HEK293 (cell line): ENCODE data around the gene CAMSAP3.

Experiments
- CTCF ChIA-PET: fragments of 350-600 bp; formaldehyde crosslinking; extraction: SDS; loops from one replicate; lab custom pipeline; 2021; ENCODE audit warnings: antibody characterized with exemption; lab: Yijun Ruan, JAX
- POLR2A ChIA-PET: fragments of 300-600 bp; formaldehyde crosslinking; extraction: SDS; loops from one replicate; lab custom pipeline; 2020; ENCODE audit warnings: antibody characterized with exemption, inconsistent platforms; lab: Yijun Ruan, JAX
- H3K27ac ChIP-seq: fragments of 200-500 bp; sonication (Bioruptor generic); 2 replicates; pipeline ENCODE4 v1.5.1; 2014; ENCODE audit warnings: low read depth, low read length, control low read depth, inconsistent platforms; ENCODE audit errors: extremely low read depth
- H3K36me3 ChIP-seq, 2 experiments: fragments of 200-500 bp in 1 of 2; sonication (Bioruptor generic) in 1 of 2; 1 replicate in 1 of 2; 2 replicates in 1 of 2; pipeline ENCODE4 v1.5.1; 2014 to 2017; ENCODE audit warnings: inconsistent platforms in 2 of 2, low read length in 2 of 2; ENCODE audit not compliant: control insufficient read depth in 2 of 2, insufficient read depth in 1 of 2
- H3K4me1 ChIP-seq: fragments of 200-500 bp; sonication (Bioruptor generic); 2 replicates; pipeline ENCODE4 v1.5.1; 2014; ENCODE audit warnings: mild to moderate bottlenecking, low read length, inconsistent platforms; ENCODE audit not compliant: control insufficient read depth, insufficient read depth
- H3K4me3 ChIP-seq: 2 replicates; pipeline ENCODE4 v1.5.1; 2011; ENCODE audit warnings: low read depth, mild to moderate bottlenecking, control low read depth, low read length, moderate library complexity
- H3K9me3 ChIP-seq: fragments of 200-500 bp; sonication (Bioruptor generic); 2 replicates; pipeline ENCODE4 v1.5.1; 2014; ENCODE audit warnings: low read depth, low read length, inconsistent platforms; ENCODE audit not compliant: control insufficient read depth, insufficient read depth
- KLF8 ChIP-seq: fragments of 450-650 bp; formaldehyde crosslinking; IDR thresholded peaks from 2 replicates; pipeline ENCODE4 v1.5.1; 2016; ENCODE audit warnings: missing biosample characterization, missing genetic modification characterization
- ZNF600 ChIP-seq: fragments of 450-650 bp; formaldehyde crosslinking; IDR thresholded peaks from 2 replicates; pipeline ENCODE4 v1.5.1; 2016; ENCODE audit warnings: missing biosample characterization, missing genetic modification characterization
- ZNF776 ChIP-seq: fragments of 450-650 bp; formaldehyde crosslinking; IDR thresholded peaks from 2 replicates; pipeline ENCODE4 v1.5.0; 2017; ENCODE audit warnings: missing biosample characterization, missing genetic modification characterization, borderline replicate concordance
- TF ChIP-seq, protein P1 (sequence below): fragments of 450-650 bp; formaldehyde crosslinking; IDR thresholded peaks from 2 replicates; pipeline ENCODE4 v1.5.1; 2016; ENCODE audit warnings: missing biosample characterization, missing genetic modification characterization
- TF ChIP-seq, protein P2 (sequence below): fragments of 450-650 bp; formaldehyde crosslinking; IDR thresholded peaks from 2 replicates; pipeline ENCODE4 v1.5.1; 2016; ENCODE audit warnings: missing biosample characterization, missing genetic modification characterization
- TF ChIP-seq, protein P3 (sequence below): fragments of 450-650 bp; formaldehyde crosslinking; IDR thresholded peaks from 2 replicates; pipeline ENCODE4 v1.5.1; 2017; ENCODE audit warnings: missing biosample characterization, missing genetic modification characterization
- TF ChIP-seq, protein P4 (sequence below): fragments of 450-650 bp; formaldehyde crosslinking; IDR thresholded peaks from 2 replicates; pipeline ENCODE4 v1.5.1; 2017; ENCODE audit warnings: missing biosample characterization, mild to moderate bottlenecking, missing genetic modification characterization, moderate library complexity
- TF ChIP-seq, protein P5 (sequence below): fragments of 450-650 bp; formaldehyde crosslinking; conservative IDR thresholded peaks from 2 replicates; pipeline ENCODE4 v1.5.1; 2016; ENCODE audit warnings: low read depth, missing biosample characterization, missing genetic modification characterization
- TF ChIP-seq, protein P6 (sequence below): sonication (generic); formaldehyde crosslinking; IDR thresholded peaks from 2 replicates; pipeline ENCODE4 v1.8.1; 2022; ENCODE audit warnings: mild to moderate bottlenecking, moderate library complexity, missing genetic modification reagents
- TF ChIP-seq, protein P7 (sequence below): fragments of 450-650 bp; IDR thresholded peaks from 2 replicates; pipeline ENCODE4 v1.5.1; 2018; ENCODE audit warnings: missing biosample characterization, mild to moderate bottlenecking, missing genetic modification characterization

The CAMSAP3 gene

DNA sequence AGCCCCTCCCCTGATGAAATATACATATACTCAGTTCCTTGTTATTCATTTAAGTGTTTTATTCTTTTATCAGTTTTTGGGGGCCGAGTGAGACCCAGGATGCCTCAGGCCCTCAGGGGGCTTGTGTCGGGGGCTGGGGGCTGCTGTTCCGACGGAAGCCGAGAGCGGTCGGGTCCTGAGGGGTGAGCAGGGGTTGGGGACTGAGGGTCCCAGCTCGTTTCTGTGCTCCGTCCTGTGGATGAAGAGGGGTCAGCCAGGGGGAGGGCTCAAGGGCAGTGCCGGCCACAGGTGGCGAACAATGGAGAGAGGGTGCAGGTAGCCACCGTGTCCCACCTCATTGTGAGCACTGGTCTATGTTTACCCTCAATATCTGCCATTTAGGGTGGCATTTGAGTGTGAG is 35.9 kb downstream of the CAMSAP3 start:
- POLR2A ChIA-PET, result no interaction called here
- CTCF ChIA-PET, result no interaction called here

DNA sequence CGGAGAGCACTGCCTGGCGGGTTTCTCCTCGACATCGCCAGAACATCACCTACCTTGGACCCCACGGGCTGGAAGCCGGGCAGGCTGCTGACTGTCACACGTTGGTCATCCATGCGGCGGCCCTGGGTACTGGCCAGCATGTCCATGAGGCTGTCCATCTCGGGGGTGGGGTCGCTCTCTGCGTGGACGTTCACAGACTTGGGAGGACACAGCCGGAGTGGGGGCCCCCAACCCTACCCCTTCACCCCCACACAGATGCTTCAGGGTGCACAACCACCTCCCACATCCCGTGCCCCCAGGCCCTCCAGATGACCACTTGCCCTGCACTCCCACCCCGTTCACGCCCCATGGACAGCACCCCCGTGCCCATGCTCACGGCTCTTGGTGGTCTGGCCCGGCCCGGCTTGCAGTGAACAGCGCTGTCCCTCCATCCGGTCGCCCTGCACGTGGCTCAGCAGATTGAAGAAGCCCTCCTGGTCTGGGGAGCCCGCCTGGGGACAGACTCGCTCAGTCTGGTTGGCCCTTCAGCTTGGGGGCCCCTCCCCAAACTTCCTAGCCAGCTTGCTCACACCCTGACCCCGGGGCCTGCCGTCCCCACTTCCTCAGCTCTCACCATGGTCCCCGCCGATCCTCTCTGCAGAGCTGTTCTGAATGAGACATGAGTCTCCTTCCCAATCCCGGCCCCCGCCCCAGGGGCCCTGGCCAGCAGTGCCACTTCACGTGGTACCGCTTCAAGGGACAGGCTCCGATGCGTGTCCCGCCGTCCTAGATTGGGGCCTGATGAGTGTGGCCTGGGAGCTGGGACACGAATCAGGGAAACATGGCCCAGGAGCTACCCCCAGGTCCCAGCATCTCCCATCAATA is 36.9 kb downstream of the CAMSAP3 start:
- Histone ChIP-seq H3K4me3 (no peak overlapping the region), H3K36me3 (peaks cover 0 to 14% of the 10 kb centered on the region in 2 experiments; a peak in 1 of 3 replicates), H3K27ac (no peak overlapping the region), H3K9me3 (no peaks in the 10 kb centered on the region), H3K4me1 (peaks cover 4% of the 10 kb centered on the region; the same call in 1 of the 2 replicates)
- ChIA-PET POLR2A (interaction anchor here (0.6 to 0.7 kb wide), 2 partner anchors 7 to 188 kb away, joined by 3 read pairs; no protein-coding TSS in a partner anchor), CTCF (no interaction called here)
- TF ChIP-seq ZNF776 (tag by site-specific recombination), result no peak
- TF ChIP-seq, protein P1, sequence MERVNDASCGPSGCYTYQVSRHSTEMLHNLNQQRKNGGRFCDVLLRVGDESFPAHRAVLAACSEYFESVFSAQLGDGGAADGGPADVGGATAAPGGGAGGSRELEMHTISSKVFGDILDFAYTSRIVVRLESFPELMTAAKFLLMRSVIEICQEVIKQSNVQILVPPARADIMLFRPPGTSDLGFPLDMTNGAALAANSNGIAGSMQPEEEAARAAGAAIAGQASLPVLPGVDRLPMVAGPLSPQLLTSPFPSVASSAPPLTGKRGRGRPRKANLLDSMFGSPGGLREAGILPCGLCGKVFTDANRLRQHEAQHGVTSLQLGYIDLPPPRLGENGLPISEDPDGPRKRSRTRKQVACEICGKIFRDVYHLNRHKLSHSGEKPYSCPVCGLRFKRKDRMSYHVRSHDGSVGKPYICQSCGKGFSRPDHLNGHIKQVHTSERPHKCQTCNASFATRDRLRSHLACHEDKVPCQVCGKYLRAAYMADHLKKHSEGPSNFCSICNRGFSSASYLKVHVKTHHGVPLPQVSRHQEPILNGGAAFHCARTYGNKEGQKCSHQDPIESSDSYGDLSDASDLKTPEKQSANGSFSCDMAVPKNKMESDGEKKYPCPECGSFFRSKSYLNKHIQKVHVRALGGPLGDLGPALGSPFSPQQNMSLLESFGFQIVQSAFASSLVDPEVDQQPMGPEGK (tag by site-specific recombination), result no peak
- TF ChIP-seq, protein P2, sequence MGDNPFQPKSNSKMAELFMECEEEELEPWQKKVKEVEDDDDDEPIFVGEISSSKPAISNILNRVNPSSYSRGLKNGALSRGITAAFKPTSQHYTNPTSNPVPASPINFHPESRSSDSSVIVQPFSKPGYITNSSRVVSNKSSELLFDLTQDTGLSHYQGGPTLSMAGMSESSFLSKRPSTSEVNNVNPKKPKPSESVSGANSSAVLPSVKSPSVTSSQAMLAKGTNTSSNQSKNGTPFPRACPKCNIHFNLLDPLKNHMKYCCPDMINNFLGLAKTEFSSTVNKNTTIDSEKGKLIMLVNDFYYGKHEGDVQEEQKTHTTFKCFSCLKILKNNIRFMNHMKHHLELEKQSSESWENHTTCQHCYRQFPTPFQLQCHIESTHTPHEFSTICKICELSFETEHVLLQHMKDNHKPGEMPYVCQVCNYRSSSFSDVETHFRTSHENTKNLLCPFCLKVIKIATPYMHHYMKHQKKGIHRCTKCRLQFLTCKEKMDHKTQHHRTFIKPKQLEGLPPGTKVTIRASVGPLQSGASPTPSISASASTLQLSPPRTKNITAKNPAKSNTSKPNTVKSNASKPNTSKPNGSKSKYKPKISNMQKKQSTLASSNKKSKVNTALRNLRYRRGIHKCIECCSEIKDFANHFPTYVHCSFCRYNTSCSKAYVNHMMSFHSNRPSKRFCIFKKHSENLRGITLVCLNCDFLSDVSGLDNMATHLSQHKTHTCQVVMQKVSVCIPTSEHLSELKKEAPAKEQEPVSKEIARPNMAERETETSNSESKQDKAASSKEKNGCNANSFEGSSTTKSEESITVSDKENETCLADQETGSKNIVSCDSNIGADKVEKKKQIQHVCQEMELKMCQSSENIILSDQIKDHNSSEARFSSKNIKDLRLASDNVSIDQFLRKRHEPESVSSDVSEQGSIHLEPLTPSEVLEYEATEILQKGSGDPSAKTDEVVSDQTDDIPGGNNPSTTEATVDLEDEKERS, result no peak
- TF ChIP-seq, protein P3, sequence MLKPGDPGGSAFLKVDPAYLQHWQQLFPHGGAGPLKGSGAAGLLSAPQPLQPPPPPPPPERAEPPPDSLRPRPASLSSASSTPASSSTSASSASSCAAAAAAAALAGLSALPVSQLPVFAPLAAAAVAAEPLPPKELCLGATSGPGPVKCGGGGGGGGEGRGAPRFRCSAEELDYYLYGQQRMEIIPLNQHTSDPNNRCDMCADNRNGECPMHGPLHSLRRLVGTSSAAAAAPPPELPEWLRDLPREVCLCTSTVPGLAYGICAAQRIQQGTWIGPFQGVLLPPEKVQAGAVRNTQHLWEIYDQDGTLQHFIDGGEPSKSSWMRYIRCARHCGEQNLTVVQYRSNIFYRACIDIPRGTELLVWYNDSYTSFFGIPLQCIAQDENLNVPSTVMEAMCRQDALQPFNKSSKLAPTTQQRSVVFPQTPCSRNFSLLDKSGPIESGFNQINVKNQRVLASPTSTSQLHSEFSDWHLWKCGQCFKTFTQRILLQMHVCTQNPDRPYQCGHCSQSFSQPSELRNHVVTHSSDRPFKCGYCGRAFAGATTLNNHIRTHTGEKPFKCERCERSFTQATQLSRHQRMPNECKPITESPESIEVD (tag by site-specific recombination), result no peak
- no peak for TF ChIP-seq KLF8

More for the DNA sequence above, 35.9 kb downstream of the CAMSAP3 start:
- Histone ChIP-seq H3K4me1 (peaks cover 4% of the 10 kb centered on the region; the same call in 1 of the 2 replicates), H3K36me3 (peaks cover 0 to 22% of the 10 kb centered on the region in 2 experiments; a peak in 1 of 3 replicates), H3K27ac (no peak overlapping the region), H3K4me3 (no peak overlapping the region), H3K9me3 (no peaks in the 10 kb centered on the region)
- TF ChIP-seq, protein P4, sequence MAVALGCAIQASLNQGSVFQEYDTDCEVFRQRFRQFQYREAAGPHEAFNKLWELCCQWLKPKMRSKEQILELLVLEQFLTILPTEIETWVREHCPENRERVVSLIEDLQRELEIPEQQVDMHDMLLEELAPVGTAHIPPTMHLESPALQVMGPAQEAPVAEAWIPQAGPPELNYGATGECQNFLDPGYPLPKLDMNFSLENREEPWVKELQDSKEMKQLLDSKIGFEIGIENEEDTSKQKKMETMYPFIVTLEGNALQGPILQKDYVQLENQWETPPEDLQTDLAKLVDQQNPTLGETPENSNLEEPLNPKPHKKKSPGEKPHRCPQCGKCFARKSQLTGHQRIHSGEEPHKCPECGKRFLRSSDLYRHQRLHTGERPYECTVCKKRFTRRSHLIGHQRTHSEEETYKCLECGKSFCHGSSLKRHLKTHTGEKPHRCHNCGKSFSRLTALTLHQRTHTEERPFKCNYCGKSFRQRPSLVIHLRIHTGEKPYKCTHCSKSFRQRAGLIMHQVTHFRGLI (tag by site-specific recombination), result no peak
- TF ChIP-seq, protein P5, sequence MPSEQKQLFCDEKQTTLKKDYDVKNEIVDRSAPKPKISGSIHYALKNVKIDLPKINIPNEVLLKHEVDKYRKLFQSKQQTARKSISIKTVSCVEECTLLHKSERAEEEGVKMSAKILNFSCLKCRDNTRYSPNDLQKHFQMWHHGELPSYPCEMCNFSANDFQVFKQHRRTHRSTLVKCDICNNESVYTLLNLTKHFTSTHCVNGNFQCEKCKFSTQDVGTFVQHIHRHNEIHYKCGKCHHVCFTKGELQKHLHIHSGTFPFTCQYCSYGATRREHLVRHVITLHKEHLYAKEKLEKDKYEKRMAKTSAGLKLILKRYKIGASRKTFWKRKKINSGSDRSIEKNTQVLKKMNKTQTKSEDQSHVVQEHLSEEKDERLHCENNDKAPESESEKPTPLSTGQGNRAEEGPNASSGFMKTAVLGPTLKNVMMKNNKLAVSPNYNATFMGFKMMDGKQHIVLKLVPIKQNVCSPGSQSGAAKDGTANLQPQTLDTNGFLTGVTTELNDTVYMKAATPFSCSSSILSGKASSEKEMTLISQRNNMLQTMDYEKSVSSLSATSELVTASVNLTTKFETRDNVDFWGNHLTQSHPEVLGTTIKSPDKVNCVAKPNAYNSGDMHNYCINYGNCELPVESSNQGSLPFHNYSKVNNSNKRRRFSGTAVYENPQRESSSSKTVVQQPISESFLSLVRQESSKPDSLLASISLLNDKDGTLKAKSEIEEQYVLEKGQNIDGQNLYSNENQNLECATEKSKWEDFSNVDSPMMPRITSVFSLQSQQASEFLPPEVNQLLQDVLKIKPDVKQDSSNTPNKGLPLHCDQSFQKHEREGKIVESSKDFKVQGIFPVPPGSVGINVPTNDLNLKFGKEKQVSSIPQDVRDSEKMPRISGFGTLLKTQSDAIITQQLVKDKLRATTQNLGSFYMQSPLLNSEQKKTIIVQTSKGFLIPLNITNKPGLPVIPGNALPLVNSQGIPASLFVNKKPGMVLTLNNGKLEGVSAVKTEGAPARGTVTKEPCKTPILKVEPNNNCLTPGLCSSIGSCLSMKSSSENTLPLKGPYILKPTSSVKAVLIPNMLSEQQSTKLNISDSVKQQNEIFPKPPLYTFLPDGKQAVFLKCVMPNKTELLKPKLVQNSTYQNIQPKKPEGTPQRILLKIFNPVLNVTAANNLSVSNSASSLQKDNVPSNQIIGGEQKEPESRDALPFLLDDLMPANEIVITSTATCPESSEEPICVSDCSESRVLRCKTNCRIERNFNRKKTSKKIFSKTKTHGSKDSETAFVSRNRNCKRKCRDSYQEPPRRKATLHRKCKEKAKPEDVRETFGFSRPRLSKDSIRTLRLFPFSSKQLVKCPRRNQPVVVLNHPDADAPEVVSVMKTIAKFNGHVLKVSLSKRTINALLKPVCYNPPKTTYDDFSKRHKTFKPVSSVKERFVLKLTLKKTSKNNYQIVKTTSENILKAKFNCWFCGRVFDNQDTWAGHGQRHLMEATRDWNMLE (tag by site-specific recombination), result no peak
- no peak for TF ChIP-seq ZNF600 (tag by site-specific recombination)
- TF ChIP-seq, protein P6, sequence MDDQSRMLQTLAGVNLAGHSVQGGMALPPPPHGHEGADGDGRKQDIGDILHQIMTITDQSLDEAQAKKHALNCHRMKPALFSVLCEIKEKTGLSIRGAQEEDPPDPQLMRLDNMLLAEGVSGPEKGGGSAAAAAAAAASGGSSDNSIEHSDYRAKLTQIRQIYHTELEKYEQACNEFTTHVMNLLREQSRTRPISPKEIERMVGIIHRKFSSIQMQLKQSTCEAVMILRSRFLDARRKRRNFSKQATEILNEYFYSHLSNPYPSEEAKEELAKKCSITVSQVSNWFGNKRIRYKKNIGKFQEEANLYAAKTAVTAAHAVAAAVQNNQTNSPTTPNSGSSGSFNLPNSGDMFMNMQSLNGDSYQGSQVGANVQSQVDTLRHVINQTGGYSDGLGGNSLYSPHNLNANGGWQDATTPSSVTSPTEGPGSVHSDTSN (CRISPR knock-in tag), result no peak
- TF ChIP-seq, protein P7, sequence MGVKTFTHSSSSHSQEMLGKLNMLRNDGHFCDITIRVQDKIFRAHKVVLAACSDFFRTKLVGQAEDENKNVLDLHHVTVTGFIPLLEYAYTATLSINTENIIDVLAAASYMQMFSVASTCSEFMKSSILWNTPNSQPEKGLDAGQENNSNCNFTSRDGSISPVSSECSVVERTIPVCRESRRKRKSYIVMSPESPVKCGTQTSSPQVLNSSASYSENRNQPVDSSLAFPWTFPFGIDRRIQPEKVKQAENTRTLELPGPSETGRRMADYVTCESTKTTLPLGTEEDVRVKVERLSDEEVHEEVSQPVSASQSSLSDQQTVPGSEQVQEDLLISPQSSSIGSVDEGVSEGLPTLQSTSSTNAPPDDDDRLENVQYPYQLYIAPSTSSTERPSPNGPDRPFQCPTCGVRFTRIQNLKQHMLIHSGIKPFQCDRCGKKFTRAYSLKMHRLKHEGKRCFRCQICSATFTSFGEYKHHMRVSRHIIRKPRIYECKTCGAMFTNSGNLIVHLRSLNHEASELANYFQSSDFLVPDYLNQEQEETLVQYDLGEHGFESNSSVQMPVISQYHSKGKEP, result no peak
